ENCODE data around the gene PBX3. TPM values are rescaled to one million over a fixed set of nuclear protein-coding genes. Genes with fewer than 3 reads are reported as not detected.

The PBX3 gene
- total and polyA plus RNA-seq, 10 of the 15 experiments (the other 5 are each of a cell fraction or from before 2014, with no cell fraction given): 6.7 to 146 (median 22.2) TPM

DNA sequence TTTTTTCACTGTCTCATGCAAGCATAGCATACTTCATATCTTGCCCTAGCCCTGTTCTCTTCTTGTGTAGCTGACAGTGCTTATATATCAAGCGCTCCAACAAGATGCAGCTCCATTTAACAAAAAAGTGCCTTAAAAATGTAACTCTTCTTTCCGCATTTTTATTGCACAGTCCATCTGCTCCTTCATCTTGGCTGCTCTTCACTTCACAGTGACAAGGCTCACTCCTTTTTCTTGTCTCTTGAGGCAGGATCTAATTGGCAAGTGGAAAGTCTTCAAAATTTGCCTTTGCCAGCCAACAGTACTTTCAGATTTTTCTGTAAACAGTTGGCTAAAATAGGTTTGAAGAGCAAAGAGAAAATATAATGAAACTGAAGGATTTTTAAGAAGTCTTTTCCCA lies 161.8 kb downstream of the PBX3 start:
- SMC1A ChIA-PET (ENCODE audit: uncharacterized antibody, unreplicated experiment): no interaction called here
- H3K9ac ChIP-seq (ENCODE audit: control insufficient read depth, insufficient read depth, low read length): no peak overlapping the region
- BruUV-seq (replicated peaks): no TSS peak
- H3K4me2 ChIP-seq (ENCODE audit: control insufficient read depth, insufficient read depth): no peak overlapping the region
- H3K4me3 ChIP-seq: no peak overlapping the region
- no peaks in the 10 kb centered on the region for H4K20me1 ChIP-seq (ENCODE audit: control insufficient read depth, insufficient read depth)
- 100% methylated on average over 2 of the region's 2 CpGs for WGBS (ENCODE audit: insufficient coverage, insufficient replicate concordance, low lambda C conversion rate, missing lambda C conversion rate)
- intact Hi-C loops (cut with micrococcal nuclease; ENCODE audit: unreplicated experiment): no loop called here
- no peak overlapping the region for H2AFZ ChIP-seq (ENCODE audit: control insufficient read depth, low read depth, low read length)
- DNase-seq (ENCODE audit: low read depth, low spot score) (no peak), ATAC-seq (no peak), FAIRE-seq (no peak)
- peaks cover 4% of the 10 kb centered on the region for H3K79me2 ChIP-seq (ENCODE audit: control insufficient read depth, insufficient read depth, low read length)
- POLR2A ChIA-PET: interaction anchor here (1.0 kb wide), 1 partner anchor 163 kb away, joined by 3 read pairs; no protein-coding TSS in a partner anchor
- in situ Hi-C loops (cut with MboI): no loop called here
- H3K27me3 ChIP-seq (replicated peaks in 1 of 2; ENCODE audit: control insufficient read depth in 2 of 2, insufficient read depth in 2 of 2, low read length in 1 of 2): no peaks in the 10 kb centered on the region
- H3K9me3 ChIP-seq (replicated peaks; ENCODE audit: control insufficient read depth, insufficient read depth, low read length): no peaks in the 10 kb centered on the region
- H3K36me3 ChIP-seq (ENCODE audit: control insufficient read depth in 2 of 2, insufficient read depth in 2 of 2, low read length in 1 of 2): no peaks in the 10 kb centered on the region; a peak in 1 of 4 replicates
- TF ChIP-seq SMARCA5 (IDR thresholded peaks at IDR 0.05) (no peak), EP300 (IDR thresholded peaks at IDR 0.05; ENCODE audit: borderline replicate concordance in 1 of 2, control insufficient read depth in 1 of 2, low read depth in 2 of 2, low read length in 2 of 2) (no peak), MEF2A (IDR thresholded peaks at IDR 0.05; ENCODE audit: insufficient read depth, low read depth, low read length) (no peak), EZH2 (IDR thresholded peaks at IDR 0.05; ENCODE audit: borderline replicate concordance, control insufficient read depth, low read depth, low read length) (no peak), IRF5 (IDR thresholded peaks at IDR 0.05; ENCODE audit: borderline replicate concordance) (no peak), NFYB (IDR thresholded peaks at IDR 0.05; ENCODE audit: insufficient read depth, low read depth, low read length) (no peak), ASH2L (IDR thresholded peaks at IDR 0.05; ENCODE audit: borderline replicate concordance, low read depth) (no peak), REST (IDR thresholded peaks at IDR 0.05; ENCODE audit: low read depth, low read length) (no peak), SRF (IDR thresholded peaks at IDR 0.05; ENCODE audit: low read depth in 2 of 2, low read length in 2 of 2) (no peak), CHD1 (IDR thresholded peaks at IDR 0.05; ENCODE audit: low read depth, low read length) (no peak), PBX3 (IDR thresholded peaks at IDR 0.05; ENCODE audit: insufficient replicate concordance, low read depth, low read length) (no peak), CHD2 (IDR thresholded peaks at IDR 0.05; ENCODE audit: borderline replicate concordance, low read depth, low read length) (no peak), LARP7 (IDR thresholded peaks at IDR 0.05) (no peak)
- TF ChIP-seq, protein P1, sequence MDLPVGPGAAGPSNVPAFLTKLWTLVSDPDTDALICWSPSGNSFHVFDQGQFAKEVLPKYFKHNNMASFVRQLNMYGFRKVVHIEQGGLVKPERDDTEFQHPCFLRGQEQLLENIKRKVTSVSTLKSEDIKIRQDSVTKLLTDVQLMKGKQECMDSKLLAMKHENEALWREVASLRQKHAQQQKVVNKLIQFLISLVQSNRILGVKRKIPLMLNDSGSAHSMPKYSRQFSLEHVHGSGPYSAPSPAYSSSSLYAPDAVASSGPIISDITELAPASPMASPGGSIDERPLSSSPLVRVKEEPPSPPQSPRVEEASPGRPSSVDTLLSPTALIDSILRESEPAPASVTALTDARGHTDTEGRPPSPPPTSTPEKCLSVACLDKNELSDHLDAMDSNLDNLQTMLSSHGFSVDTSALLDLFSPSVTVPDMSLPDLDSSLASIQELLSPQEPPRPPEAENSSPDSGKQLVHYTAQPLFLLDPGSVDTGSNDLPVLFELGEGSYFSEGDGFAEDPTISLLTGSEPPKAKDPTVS (IDR thresholded peaks at IDR 0.05; ENCODE audit: low read depth, low read length): no peak
- RAD21 ChIA-PET (ENCODE audit: unreplicated experiment): interaction anchor here (0.6 kb wide), 1 partner anchor 260 kb away, joined by 3 read pairs; no protein-coding TSS in a partner anchor
- CTCF ChIA-PET: interaction anchor here (1.4 kb wide), 1 partner anchor 53 kb away, joined by 4 read pairs; no protein-coding TSS in a partner anchor
- no peaks in the 10 kb centered on the region for H3K4me1 ChIP-seq (ENCODE audit: control insufficient read depth, insufficient read depth, low read length)
- no peak overlapping the region for H3K27ac ChIP-seq (ENCODE audit: control insufficient read depth, insufficient read depth)
